Measurements from ENCODE around the gene CAPN15. TPM values are rescaled to one million over a fixed set of nuclear protein-coding genes. Genes with fewer than 3 reads are reported as not detected.

CAPN15 gene
- total RNA-seq, 2 experiments from 2014 or later: 113 to 121 TPM

DNA sequence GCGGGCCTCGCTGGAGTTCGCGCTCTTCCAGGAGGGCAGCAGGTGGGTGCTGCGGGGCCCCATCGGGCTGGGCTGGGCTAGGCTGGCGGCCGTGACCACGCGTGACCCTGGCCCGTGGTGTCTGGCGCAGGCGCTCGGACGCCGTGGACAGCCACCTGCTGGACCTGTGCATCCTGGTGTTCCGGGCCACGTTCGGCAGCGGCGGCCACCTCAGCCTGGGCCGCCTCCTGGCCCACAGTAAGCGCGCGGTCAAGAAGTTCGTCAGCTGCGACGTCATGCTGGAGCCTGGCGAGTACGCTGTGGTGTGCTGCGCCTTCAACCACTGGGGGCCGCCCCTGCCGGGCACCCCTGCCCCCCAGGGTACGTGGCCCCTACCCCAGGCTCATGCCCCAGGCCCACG, 24.7 kb downstream of the CAPN15 start:
- H3K4me1 Mint-ChIP-seq: no peaks in the 10 kb centered on the region
- no peak overlapping the region for H3K27ac Mint-ChIP-seq
- H3K9me3 Mint-ChIP-seq (ENCODE audit: low read depth): no peaks in the 10 kb centered on the region
- CTCF ChIA-PET: no interaction called here
- H3K36me3 Mint-ChIP-seq: no peaks in the 10 kb centered on the region
- H3K4me3 Mint-ChIP-seq: no peak overlapping the region
- no peak for ATAC-seq
- H3K27me3 Mint-ChIP-seq: no peaks in the 10 kb centered on the region
- no peak for DNase-seq

GRCh38 chr16:553601-554296, 26.2 kb downstream of the CAPN15 start:
- H3K4me1 Mint-ChIP-seq: no peaks in the 10 kb centered on the region
- no peak for ATAC-seq
- CTCF ChIA-PET: no interaction called here
- H3K36me3 Mint-ChIP-seq: no peaks in the 10 kb centered on the region
- no peak for DNase-seq
- no peak overlapping the region for H3K27ac Mint-ChIP-seq
- H3K4me3 Mint-ChIP-seq: no peak overlapping the region
- no peaks in the 10 kb centered on the region for H3K9me3 Mint-ChIP-seq (ENCODE audit: low read depth)
- H3K27me3 Mint-ChIP-seq: peaks cover 4% of the 10 kb centered on the region

DNA sequence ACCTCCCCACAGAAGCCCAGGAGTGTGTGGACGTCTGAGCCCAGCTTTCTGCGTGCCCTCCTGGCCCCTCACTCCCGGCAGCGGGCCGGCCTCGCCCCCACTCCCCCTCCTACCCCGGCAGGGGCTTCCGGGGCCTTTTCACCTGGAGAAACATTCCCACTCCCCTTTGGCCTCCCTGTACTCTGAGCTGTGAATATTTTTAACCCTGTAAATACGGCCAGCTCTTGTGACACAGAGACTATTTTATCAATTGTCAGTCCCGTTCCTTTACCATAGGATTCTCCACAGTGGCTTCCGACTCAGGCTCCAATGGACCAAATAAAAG, 26.7 kb downstream of the CAPN15 start:
- H3K9me3 Mint-ChIP-seq (ENCODE audit: low read depth): no peaks in the 10 kb centered on the region
- CTCF ChIA-PET: no interaction called here
- H3K4me1 Mint-ChIP-seq: no peaks in the 10 kb centered on the region
- no peak for ATAC-seq
- H3K4me3 Mint-ChIP-seq: no peak overlapping the region
- H3K27me3 Mint-ChIP-seq: peaks cover 6% of the 10 kb centered on the region
- H3K27ac Mint-ChIP-seq: no peak overlapping the region
- no peak for DNase-seq
- no peaks in the 10 kb centered on the region for H3K36me3 Mint-ChIP-seq

GRCh38 chr16:554640-555365, 27.3 kb downstream of the CAPN15 start:
- DNase-seq (no peak), ATAC-seq (no peak)
- Mint-ChIP-seq H3K9me3 (ENCODE audit: low read depth) (no peaks in the 10 kb centered on the region), H3K4me1 (no peaks in the 10 kb centered on the region), H3K27me3 (peaks cover 8% of the 10 kb centered on the region), H3K36me3 (no peaks in the 10 kb centered on the region), H3K27ac (no peak overlapping the region), H3K4me3 (no peak overlapping the region)
- CTCF ChIA-PET: no interaction called here

GRCh38 chr16:555528-556473, 28.3 kb downstream of the CAPN15 start:
- peaks cover 8% of the 10 kb centered on the region for H3K27me3 Mint-ChIP-seq
- CTCF ChIA-PET: no interaction called here
- DNase-seq (no peak), ATAC-seq (no peak)
- no peaks in the 10 kb centered on the region for H3K9me3 Mint-ChIP-seq (ENCODE audit: low read depth)
- no peak overlapping the region for H3K27ac Mint-ChIP-seq
- H3K4me3 Mint-ChIP-seq: no peak overlapping the region
- no peaks in the 10 kb centered on the region for H3K4me1 Mint-ChIP-seq
- no peaks in the 10 kb centered on the region for H3K36me3 Mint-ChIP-seq

DNA sequence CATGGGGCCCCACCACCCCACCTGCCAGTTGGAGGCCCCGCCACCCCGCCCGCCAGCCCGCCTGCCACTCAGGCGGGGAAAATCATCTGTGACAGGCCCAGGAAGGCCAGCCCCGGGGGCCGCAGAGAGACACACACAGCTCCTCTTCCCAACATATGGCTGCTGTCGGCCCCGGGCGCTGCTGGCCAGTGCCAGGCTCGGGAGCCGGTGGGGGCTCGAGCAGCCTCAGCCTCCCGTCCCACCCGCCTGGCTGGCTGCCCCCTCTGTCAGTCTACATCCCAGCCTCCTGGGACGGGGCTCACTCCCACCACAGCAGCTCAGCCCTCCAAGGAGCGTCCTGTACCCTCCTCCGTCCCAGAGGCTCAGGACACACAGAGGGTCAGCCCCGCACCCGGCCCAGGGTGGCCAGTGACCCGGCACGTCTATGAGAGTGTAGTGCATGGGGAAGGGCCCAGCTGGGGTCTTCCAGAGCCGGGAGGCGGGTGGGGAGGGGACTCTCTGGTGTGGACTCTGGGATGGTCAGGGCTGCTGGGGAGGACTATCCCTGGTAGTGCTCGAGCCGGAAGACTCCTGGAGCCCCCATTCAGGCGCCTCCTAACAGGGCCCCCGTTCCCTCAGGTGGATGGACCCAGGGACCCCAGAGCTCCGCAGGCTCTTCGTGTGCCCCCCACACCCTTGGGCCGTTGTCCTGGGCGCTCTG, 29.1 kb downstream of the CAPN15 start:
- DNase-seq: no peak
- Mint-ChIP-seq H3K4me1 (no peaks in the 10 kb centered on the region), H3K27me3 (peaks cover 13% of the 10 kb centered on the region), H3K27ac (no peak overlapping the region), H3K36me3 (no peaks in the 10 kb centered on the region), H3K4me3 (no peak overlapping the region), H3K9me3 (ENCODE audit: low read depth) (no peaks in the 10 kb centered on the region)
- ATAC-seq: no peak
- CTCF ChIA-PET: no interaction called here

DNA sequence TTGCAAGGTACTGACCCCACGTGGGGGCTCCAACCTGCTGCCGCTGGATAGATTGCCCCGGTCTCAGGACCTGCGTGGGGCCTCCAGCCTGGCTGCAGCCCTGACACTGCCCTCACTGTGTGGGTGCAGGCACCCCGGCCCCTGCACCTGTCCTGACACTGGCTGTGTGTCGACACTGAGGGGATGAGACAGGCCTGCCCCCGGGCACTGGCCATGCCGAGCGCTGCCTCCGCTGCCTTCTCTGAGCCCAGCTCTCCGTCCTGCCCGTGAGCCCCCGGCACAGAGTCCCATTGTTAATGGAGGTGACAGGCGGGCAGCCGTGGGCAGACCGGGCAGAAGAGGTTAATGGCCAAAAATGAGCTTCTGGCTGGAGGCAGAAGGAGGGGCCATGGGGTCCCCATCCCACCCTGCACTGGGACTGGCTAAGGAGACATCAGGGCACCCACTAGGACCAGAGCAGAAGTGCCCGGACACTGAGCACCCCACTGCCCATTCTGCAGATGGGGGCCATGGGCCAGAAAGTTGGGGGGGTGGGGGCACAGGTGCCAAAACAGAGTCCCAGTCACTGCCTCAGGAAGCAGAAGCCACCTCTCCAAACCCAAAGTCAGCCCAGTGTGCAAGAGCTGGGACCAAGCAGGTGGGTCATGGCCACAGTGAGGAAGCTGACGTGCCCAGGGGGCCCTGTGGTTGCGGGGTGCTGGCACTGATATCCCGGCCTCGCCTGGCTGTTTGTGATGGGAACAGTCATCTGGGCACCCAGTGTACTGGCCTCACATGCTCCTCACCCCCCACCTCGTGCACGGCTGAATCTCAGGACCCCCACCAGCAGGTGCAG, 30.2 kb downstream of the CAPN15 start:
- Mint-ChIP-seq H3K9me3 (ENCODE audit: low read depth) (no peaks in the 10 kb centered on the region), H3K4me3 (no peak overlapping the region), H3K27ac (no peak overlapping the region), H3K4me1 (no peaks in the 10 kb centered on the region), H3K27me3 (peaks cover 17% of the 10 kb centered on the region), H3K36me3 (no peaks in the 10 kb centered on the region)
- ATAC-seq (no peak), DNase-seq (no peak)
- CTCF ChIA-PET: interaction anchor here (1.3 kb wide), 1 partner anchor 13 kb away, joined by 5 read pairs; no protein-coding TSS in a partner anchor

DNA sequence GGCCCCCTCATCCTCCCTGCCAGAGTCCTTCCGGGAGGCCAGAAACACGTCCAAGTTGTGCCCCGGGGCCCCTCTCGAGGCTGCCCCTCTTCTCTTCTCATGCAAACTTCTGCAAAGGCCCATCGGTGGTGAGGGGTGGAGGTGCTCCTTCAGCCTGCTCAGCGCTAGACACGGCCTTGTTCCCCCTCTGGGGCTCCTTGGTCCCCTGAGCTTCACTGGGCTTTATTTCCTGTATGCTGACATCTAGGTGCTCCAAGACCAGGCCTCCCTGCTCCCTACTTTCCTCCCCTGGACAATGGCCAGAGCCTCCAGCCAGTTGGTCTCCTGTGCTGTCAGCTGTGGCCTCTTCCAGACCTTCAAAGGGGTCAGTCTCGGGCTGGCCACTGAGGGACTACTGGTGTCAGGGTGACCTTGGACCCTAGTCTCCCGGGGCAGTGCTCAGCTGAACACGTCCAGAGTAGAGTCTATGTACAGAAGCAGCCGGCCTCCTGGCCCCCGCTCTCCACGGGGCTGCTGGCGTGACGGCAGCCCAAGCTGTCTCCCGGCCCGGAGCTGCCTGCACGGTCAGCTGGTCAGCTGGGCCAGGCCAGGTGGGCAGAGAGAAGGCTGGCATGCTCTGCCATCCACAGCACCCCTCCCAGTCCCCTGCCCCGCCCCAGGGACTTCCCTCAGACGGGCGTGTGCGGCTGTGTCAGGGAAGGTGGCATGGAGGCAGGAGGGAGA, 30.9 kb downstream of the CAPN15 start:
- CTCF ChIA-PET: interaction anchor here (1.3 kb wide), 1 partner anchor 12 kb away, joined by 5 read pairs; no protein-coding TSS in a partner anchor
- H3K27ac Mint-ChIP-seq: no peak overlapping the region
- DNase-seq: no peak
- H3K36me3 Mint-ChIP-seq: no peaks in the 10 kb centered on the region
- no peaks in the 10 kb centered on the region for H3K4me1 Mint-ChIP-seq
- peaks cover 17% of the 10 kb centered on the region for H3K27me3 Mint-ChIP-seq
- no peak for ATAC-seq
- no peak overlapping the region for H3K4me3 Mint-ChIP-seq
- no peaks in the 10 kb centered on the region for H3K9me3 Mint-ChIP-seq (ENCODE audit: low read depth)

DNA sequence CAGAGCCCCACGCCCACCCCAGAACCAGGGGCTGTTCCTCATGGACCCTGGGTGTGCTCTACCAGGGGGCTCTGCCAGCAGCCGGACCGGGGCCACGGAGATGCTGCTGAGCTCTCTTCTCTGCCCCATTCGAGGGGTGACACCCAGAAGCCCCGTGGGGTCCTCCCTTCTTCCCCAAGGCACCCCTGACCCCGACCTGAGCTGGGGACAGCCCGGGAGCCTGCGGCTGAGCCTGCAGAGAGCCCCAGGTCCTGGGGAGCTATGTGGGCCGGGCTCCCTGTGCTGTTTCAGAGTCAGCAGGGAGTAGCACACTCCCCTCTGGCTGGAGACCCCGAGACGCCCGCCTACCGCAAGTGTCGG, 31.5 kb downstream of the CAPN15 start:
- H3K4me3 Mint-ChIP-seq: no peak overlapping the region
- no peak overlapping the region for H3K27ac Mint-ChIP-seq
- CTCF ChIA-PET: interaction anchor here (1.3 kb wide), 1 partner anchor 12 kb away, joined by 5 read pairs; no protein-coding TSS in a partner anchor
- H3K36me3 Mint-ChIP-seq: no peaks in the 10 kb centered on the region
- DNase-seq (no peak), ATAC-seq (no peak)
- peaks cover 17% of the 10 kb centered on the region for H3K27me3 Mint-ChIP-seq
- no peaks in the 10 kb centered on the region for H3K9me3 Mint-ChIP-seq (ENCODE audit: low read depth)
- no peaks in the 10 kb centered on the region for H3K4me1 Mint-ChIP-seq

GRCh38 chr16:559411-560203, 32.1 kb downstream of the CAPN15 start:
- no peaks in the 10 kb centered on the region for H3K4me1 Mint-ChIP-seq
- H3K36me3 Mint-ChIP-seq: no peaks in the 10 kb centered on the region
- H3K27ac Mint-ChIP-seq: no peak overlapping the region
- H3K4me3 Mint-ChIP-seq: no peak overlapping the region
- CTCF ChIA-PET: interaction anchor here (1.3 kb wide), 1 partner anchor 11 kb away, joined by 5 read pairs; no protein-coding TSS in a partner anchor
- H3K9me3 Mint-ChIP-seq (ENCODE audit: low read depth): no peaks in the 10 kb centered on the region
- peaks cover 17% of the 10 kb centered on the region for H3K27me3 Mint-ChIP-seq
- ATAC-seq: no peak
- DNase-seq: no peak

DNA sequence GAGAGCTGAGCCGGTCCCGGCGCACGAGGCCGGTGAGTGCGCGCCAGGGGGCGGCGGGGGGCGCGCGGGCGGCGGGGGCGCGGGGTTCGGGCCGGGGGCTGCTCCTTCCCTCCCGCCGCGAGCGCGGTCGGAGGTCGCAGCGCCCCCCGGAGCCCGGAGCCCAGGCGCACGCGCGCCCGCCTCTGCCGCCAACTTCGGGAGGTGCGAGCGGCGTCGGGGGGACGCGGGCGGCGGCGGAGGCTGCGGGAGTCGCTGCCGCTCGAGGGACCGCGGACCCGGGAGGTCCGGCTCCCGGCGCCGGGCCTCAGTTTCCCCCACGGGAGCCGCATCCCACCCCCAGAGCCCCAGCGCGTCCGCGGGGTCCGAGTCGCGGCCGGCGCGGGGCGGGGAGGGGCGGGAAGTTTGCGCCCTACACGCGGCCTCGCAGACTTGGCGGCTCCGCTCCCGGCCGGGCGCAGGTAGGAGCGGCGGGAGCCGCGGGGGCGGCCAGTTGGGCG, 32.7 kb downstream of the CAPN15 start, which contains the start of gene PRR35:
Gene PRR35, plus strand, starts transcription at position 191 of the 497 bp plus-strand sequence. CDS start 2,901 bp downstream, outside the sequence.
- CTCF ChIA-PET: no interaction called here
- ATAC-seq: no peak
- Mint-ChIP-seq H3K4me1 (no peaks in the 10 kb centered on the region), H3K4me3 (no peak within 1 kb of the TSS), H3K36me3 (no peaks in the 10 kb centered on the region), H3K9me3 (ENCODE audit: low read depth) (no peaks in the 10 kb centered on the region), H3K27ac (no peak within 1 kb of the TSS), H3K27me3 (peaks cover 17% of the 10 kb centered on the region)
- no peak for DNase-seq
